ENCODE measurements around the gene PRKG1.

DNA sequence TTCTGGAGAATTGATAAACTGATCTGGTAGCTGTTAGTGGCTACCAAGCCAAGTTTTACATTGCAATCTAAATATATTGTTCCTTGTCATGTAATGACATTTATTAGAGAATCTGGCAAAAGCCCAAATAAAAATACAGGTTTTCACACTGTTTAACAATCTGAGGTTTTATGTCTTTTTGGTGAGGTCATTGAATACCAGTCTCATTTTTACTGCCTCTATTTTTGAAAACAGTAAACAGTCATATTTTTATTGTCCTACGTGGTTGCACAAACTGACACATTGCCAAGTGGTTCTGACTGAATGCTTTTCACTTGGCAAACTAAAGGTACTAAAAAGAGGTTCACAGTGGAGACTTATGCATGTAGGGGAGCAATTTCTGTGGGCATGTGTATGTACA lies 157.5 kb downstream of the PRKG1 start:
- TF ChIP-seq, protein P1, sequence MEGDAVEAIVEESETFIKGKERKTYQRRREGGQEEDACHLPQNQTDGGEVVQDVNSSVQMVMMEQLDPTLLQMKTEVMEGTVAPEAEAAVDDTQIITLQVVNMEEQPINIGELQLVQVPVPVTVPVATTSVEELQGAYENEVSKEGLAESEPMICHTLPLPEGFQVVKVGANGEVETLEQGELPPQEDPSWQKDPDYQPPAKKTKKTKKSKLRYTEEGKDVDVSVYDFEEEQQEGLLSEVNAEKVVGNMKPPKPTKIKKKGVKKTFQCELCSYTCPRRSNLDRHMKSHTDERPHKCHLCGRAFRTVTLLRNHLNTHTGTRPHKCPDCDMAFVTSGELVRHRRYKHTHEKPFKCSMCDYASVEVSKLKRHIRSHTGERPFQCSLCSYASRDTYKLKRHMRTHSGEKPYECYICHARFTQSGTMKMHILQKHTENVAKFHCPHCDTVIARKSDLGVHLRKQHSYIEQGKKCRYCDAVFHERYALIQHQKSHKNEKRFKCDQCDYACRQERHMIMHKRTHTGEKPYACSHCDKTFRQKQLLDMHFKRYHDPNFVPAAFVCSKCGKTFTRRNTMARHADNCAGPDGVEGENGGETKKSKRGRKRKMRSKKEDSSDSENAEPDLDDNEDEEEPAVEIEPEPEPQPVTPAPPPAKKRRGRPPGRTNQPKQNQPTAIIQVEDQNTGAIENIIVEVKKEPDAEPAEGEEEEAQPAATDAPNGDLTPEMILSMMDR (IDR thresholded peaks at IDR 0.05; ENCODE audit: low read depth, low read length, poor library complexity, severe bottlenecking) = no peak
- no peak for TF ChIP-seq EZH2phosphoT487 (IDR thresholded peaks at IDR 0.05; ENCODE audit: borderline replicate concordance, low read length)
